HepG2 (cell line): ENCODE data around the gene GNMT. TPM values are rescaled to one million over a fixed set of nuclear protein-coding genes. Genes with fewer than 3 reads are reported as not detected.

Experiments used
- ATAC-seq: fragments of 200-7000 bp; cut with Tn5 transposase; 3 replicates; pipeline ENCODE4 v1.9.1; 2020; ENCODE audit warnings: mild to moderate bottlenecking, moderate library complexity
- BruUV-seq: library from RNA; stranded (reverse); fragments of 400-500 nt; replicated peaks from 2 replicates; lab custom pipeline; 2021; lab: Mats Ljungman, UMichigan
- CTCF ChIA-PET: fragments of 300-600 bp; formaldehyde crosslinking; extraction: SDS; loops from one replicate; lab custom pipeline; 2021; ENCODE audit warnings: low total read pairs, inconsistent platforms, low intra/inter-chr PET ratio; lab: Yijun Ruan, JAX
- POLR2A ChIA-PET: fragments of 350-600 bp; sonication (Branson Sonifier 250); formaldehyde crosslinking; loops from one replicate; lab custom pipeline; 2020; ENCODE audit warnings: antibody characterized with exemption, inconsistent platforms; lab: Yijun Ruan, JAX
- DNase-seq: peaks from one replicate; pipeline ENCODE4 v3.0.0-alpha.2; 2015; ENCODE audit warnings: low spot score
- FAIRE-seq: peaks from 3 replicates; lab custom pipeline; 2011; peaks lifted over from hg19 to GRCh38; lab: Jason Lieb, UNC
- H2AFZ ChIP-seq: one replicate; pipeline ENCODE4 v1.6.1; 2011; ENCODE audit warnings: low read length, inconsistent platforms
- H3K27ac ChIP-seq: fragments of 300-600 bp; 3 replicates; pipeline ENCODE4 v1.8.0; 2011; ENCODE audit warnings: mixed run types, mild to moderate bottlenecking, mixed read lengths, low read length, inconsistent platforms; ENCODE audit not compliant: insufficient read depth; ENCODE audit errors: extremely low read length
- H3K27me3 ChIP-seq, 2 experiments: fragments of 200-600 bp in 1 of 2; 2 replicates in 1 of 2; 3 replicates in 1 of 2; pipeline versions ENCODE4 v1.6.0 to v1.8.0; 2011; ENCODE audit warnings: low read length in 2 of 2, mild to moderate bottlenecking in 2 of 2, moderate library complexity in 2 of 2, inconsistent platforms in 1 of 2; ENCODE audit not compliant: insufficient read depth in 2 of 2, control insufficient read depth in 1 of 2
- H3K36me3 ChIP-seq, 2 experiments: fragments of 200-600 bp in 1 of 2; replicated peaks in 1 of 2; 2 replicates in 1 of 2; 3 replicates in 1 of 2; pipeline versions ENCODE4 v1.5.1 to v1.8.0; 2011; ENCODE audit warnings: low read length in 2 of 2, inconsistent platforms in 1 of 2; ENCODE audit not compliant: insufficient read depth in 2 of 2, control insufficient read depth in 1 of 2
- H3K4me1 ChIP-seq: 2 replicates; pipeline ENCODE4 v1.5.1; 2012; ENCODE audit warnings: low read length, inconsistent platforms; ENCODE audit not compliant: insufficient read depth
- H3K4me2 ChIP-seq: 2 replicates; pipeline ENCODE4 v1.6.0; 2011; ENCODE audit warnings: low read depth, low read length, inconsistent platforms
- H3K4me3 ChIP-seq, 3 experiments: fragments of 200-600 bp in 1 of 3; sonication (generic), shearing (Covaris generic) in 1 of 3; replicated peaks in 1 of 3; 2 replicates each; pipeline ENCODE4 v1.5.1; 2011 to 2016; ENCODE audit warnings: low read length in 3 of 3, inconsistent platforms in 2 of 3, low read depth in 2 of 3, mild to moderate bottlenecking in 2 of 3, control low read depth in 1 of 3, mixed read lengths in 1 of 3; ENCODE audit not compliant: insufficient read depth in 1 of 3
- H3K79me2 ChIP-seq: one replicate; pipeline ENCODE4 v1.6.1; 2011; ENCODE audit warnings: low read length, inconsistent platforms; ENCODE audit not compliant: insufficient read depth
- H3K9ac ChIP-seq: 2 replicates; pipeline ENCODE4 v1.6.0; 2011; ENCODE audit warnings: mild to moderate bottlenecking, low read depth, low read length, inconsistent platforms; ENCODE audit not compliant: insufficient read depth
- H3K9me3 ChIP-seq: 2 replicates; pipeline ENCODE4 v1.5.1; 2012; ENCODE audit warnings: mild to moderate bottlenecking, low read length
- H4K20me1 ChIP-seq: 2 replicates; pipeline ENCODE4 v1.6.0; 2011; ENCODE audit warnings: inconsistent platforms, mild to moderate bottlenecking, low read length, moderate library complexity; ENCODE audit not compliant: insufficient read depth
- BCLAF1 ChIP-seq: fragments of 450-650 bp; IDR thresholded peaks from 2 replicates; pipeline ENCODE4 v1.6.1; 2017; ENCODE audit warnings: mild to moderate bottlenecking
- FOXK1 ChIP-seq: sonication (generic); formaldehyde crosslinking; IDR thresholded peaks from 2 replicates; pipeline ENCODE4 v1.4.0; 2020; ENCODE audit warnings: low read depth, missing genetic modification reagents, borderline replicate concordance
- POLR2A ChIP-seq, 2 experiments: IDR thresholded peaks; 2 replicates each; pipeline ENCODE4 v1.6.1; 2011; ENCODE audit warnings: low read depth in 2 of 2, low read length in 2 of 2, mild to moderate bottlenecking in 1 of 2, moderate library complexity in 1 of 2; ENCODE audit not compliant: insufficient read depth in 1 of 2
- ZBTB21 ChIP-seq: sonication (generic); formaldehyde crosslinking; IDR thresholded peaks from 2 replicates; pipeline ENCODE4 v1.4.0; 2020; ENCODE audit warnings: missing genetic modification reagents
- ZBTB8A ChIP-seq: sonication (generic); formaldehyde crosslinking; IDR thresholded peaks from 2 replicates; pipeline ENCODE4 v1.4.0; 2020; ENCODE audit warnings: mild to moderate bottlenecking, low read depth, missing genetic modification reagents, borderline replicate concordance
- ZFP91 ChIP-seq: sonication (generic); formaldehyde crosslinking; IDR thresholded peaks from 2 replicates; pipeline ENCODE4 v1.9.0; 2022; ENCODE audit warnings: missing genetic modification reagents, mild to moderate bottlenecking, borderline replicate concordance
- WGBS: methylation state at CpG from one replicate; pipeline ENCODE4 v1.1.6; 2017; ENCODE audit warnings: low lambda C conversion rate; 5-methylcytosine and 5-hydroxymethylcytosine counted together
- in situ Hi-C: cut with HindIII; loops from 2 replicates; pipeline ENCODE4 v1.10.0; 2017; ENCODE audit warnings: low pct_unique_long_range_greater_than_20kb; ENCODE audit not compliant: extremely low pct_ligation_motif_present
- intact Hi-C: fragments of 100-400 bp; cut with micrococcal nuclease; formaldehyde crosslinking; loops from one replicate; pipeline ENCODE4 v1.10.0; 2022; ENCODE audit not compliant: unreplicated experiment
- polyA plus RNA-seq, 8 experiments: library from polyadenylated mRNA; depleted of rRNA in 3 of 8; stranded (reverse) in 7 of 8; unstranded in 1 of 8; fragments of >200 nt; fragmentation: Illumina TruSeq in 4 of 8; extraction: Trizol in 4 of 8; gene quantifications; 2 replicates each; pipeline versions ENCODE4 v1.2.1 to v1.2.3, GENCODE V29; 2011 to 2016; ENCODE audit warnings: low read depth in 4 of 8, missing spikeins in 1 of 8, mixed read lengths in 1 of 8; ENCODE audit not compliant: insufficient read depth in 1 of 8
- total RNA-seq, 5 experiments: library from RNA; depleted of rRNA; stranded (reverse); fragments of >200 nt; fragmentation: Illumina TruSeq; extraction: Trizol; gene quantifications; 2 replicates each; pipeline ENCODE4 v1.2.3, GENCODE V29; 2016; ENCODE audit warnings: low read depth in 1 of 5

Gene GNMT
- total and polyA plus RNA-seq, 2 of the 13 experiments (the other 11 are each of a cell fraction or from before 2014, with no cell fraction given), result 2.8 to 7.0 TPM

- FAIRE-seq (no peak), DNase-seq (no peak), ATAC-seq (no peak)
- Histone ChIP-seq H3K79me2 (no peaks in the 10 kb centered on the region), H3K27me3 (no peaks in the 10 kb centered on the region), H2AFZ (no peak overlapping the region), H3K4me3 (no peak overlapping the region), H4K20me1 (no peaks in the 10 kb centered on the region), H3K4me2 (no peak overlapping the region), H3K4me1 (peaks cover 43% of the 10 kb centered on the region), H3K9ac (no peak overlapping the region), H3K9me3 (no peaks in the 10 kb centered on the region), H3K36me3 (0 out of 5 replicates have a peak, but pooled peaks cover 0 to 1% of the 10 kb centered on the region in 2 experiments), H3K27ac (no peak overlapping the region)
- intact Hi-C loops, result no loop called here
- no TSS peak for BruUV-seq
- POLR2A ChIA-PET, result interaction anchor here (1.0 to 3.2 kb wide), 4 partner anchors 12 to 48 kb away, joined by 3 to 25 read pairs (median 4); partner anchors contain the start of genes CNPY3, KLHDC3, PEX6 and PPP2R5D
- CTCF ChIA-PET, result no interaction called here
- in situ Hi-C loops, result no loop called here
- TF ChIP-seq POLR2A (IDR thresholded peaks at IDR 0.05; ENCODE audit: insufficient read depth in 1 of 2, low read depth in 2 of 2, low read length in 2 of 2) (no peak), FOXK1 (CRISPR knock-in tag) (no peak), ZFP91 (no peak), BCLAF1 (no peak), ZBTB8A (no peak), ZBTB21 (CRISPR knock-in tag) (no peak)
- 91% methylated on average over 7 of the region's 7 CpGs for WGBS
Observed at GRCh38 chr6:42966571-42966970, 6.0 kb downstream of the GNMT start.
